H9 (cell line): Measurements from ENCODE around the gene ADAMTS13. TPM values are rescaled to one million over a fixed set of nuclear protein-coding genes. Genes with fewer than 3 reads are reported as not detected.
A peak's percentile ranks its signal among the peaks of the same experiment; 100 is the strongest.

Experiments used
- DNase-seq: peaks from one replicate; pipeline ENCODE4 v3.0.0-alpha.2; 2017
- H2AFZ ChIP-seq: one replicate; pipeline ENCODE4 v1.6.1; 2013; ENCODE audit warnings: mild to moderate bottlenecking, low read length, control low read depth, moderate library complexity
- H2AK5ac ChIP-seq: 2 replicates; pipeline ENCODE4 v1.6.1; 2013; ENCODE audit warnings: low read length, control low read depth, mixed read lengths; ENCODE audit not compliant: insufficient read length
- H2BK120ac ChIP-seq: one replicate; pipeline ENCODE4 v1.6.1; 2013; ENCODE audit warnings: low read depth, mild to moderate bottlenecking, low read length, control low read depth, inconsistent platforms; ENCODE audit not compliant: poor library complexity, severe bottlenecking
- H2BK12ac ChIP-seq: 2 replicates; pipeline ENCODE4 v1.6.1; 2013; ENCODE audit warnings: low read length, control low read depth, mixed read lengths, low read depth; ENCODE audit not compliant: insufficient read length
- H2BK15ac ChIP-seq: 2 replicates; pipeline ENCODE4 v1.6.1; 2013; ENCODE audit warnings: low read depth, low read length, control low read depth
- H2BK20ac ChIP-seq: one replicate; pipeline ENCODE4 v1.6.1; 2013; ENCODE audit warnings: low read depth, mild to moderate bottlenecking, low read length, control low read depth, inconsistent platforms; ENCODE audit not compliant: poor library complexity, severe bottlenecking
- H2BK5ac ChIP-seq: 2 replicates; pipeline ENCODE4 v1.6.1; 2013; ENCODE audit warnings: low read length, control low read depth, mixed read lengths; ENCODE audit not compliant: insufficient read length
- H3K14ac ChIP-seq: 2 replicates; pipeline ENCODE4 v1.6.1; 2013; ENCODE audit warnings: low read length, control low read depth; ENCODE audit not compliant: insufficient read depth
- H3K18ac ChIP-seq: 2 replicates; pipeline ENCODE4 v1.6.1; 2013; ENCODE audit warnings: low read depth, mild to moderate bottlenecking, mixed read lengths, low read length, control low read depth; ENCODE audit not compliant: insufficient read length
- H3K23ac ChIP-seq: 2 replicates; pipeline ENCODE4 v1.6.1; 2013; ENCODE audit warnings: low read length, control low read depth, mixed read lengths, low read depth; ENCODE audit not compliant: insufficient read length
- H3K23me2 ChIP-seq: 2 replicates; pipeline ENCODE4 v1.6.1; 2013; ENCODE audit warnings: low read depth, mild to moderate bottlenecking, mixed read lengths, low read length, control low read depth; ENCODE audit not compliant: insufficient read length, poor library complexity, severe bottlenecking
- H3K27ac ChIP-seq: 2 replicates; pipeline ENCODE4 v1.5.1; 2013; ENCODE audit warnings: low read length, control low read depth, mixed read lengths, low read depth; ENCODE audit not compliant: insufficient read length
- H3K27me3 ChIP-seq: 2 replicates; pipeline ENCODE4 v1.6.1; 2013; ENCODE audit warnings: low read length, control low read depth, inconsistent platforms; ENCODE audit not compliant: insufficient read depth
- H3K4ac ChIP-seq: 2 replicates; pipeline ENCODE4 v1.6.1; 2013; ENCODE audit warnings: low read depth, mild to moderate bottlenecking, control low read depth, inconsistent platforms, low read length, moderate library complexity
- H3K4me1 ChIP-seq: 2 replicates; pipeline ENCODE4 v1.6.1; 2013; ENCODE audit warnings: low read length, control low read depth, inconsistent platforms; ENCODE audit not compliant: insufficient read depth
- H3K4me2 ChIP-seq: 2 replicates; pipeline ENCODE4 v1.6.1; 2013; ENCODE audit warnings: low read length, control low read depth, mixed read lengths; ENCODE audit not compliant: insufficient read length, insufficient read depth
- H3K56ac ChIP-seq: 2 replicates; pipeline ENCODE4 v1.6.1; 2013; ENCODE audit warnings: low read depth, mild to moderate bottlenecking, mixed read lengths, low read length, control low read depth; ENCODE audit not compliant: insufficient read length
- H3K79me1 ChIP-seq: 2 replicates; pipeline ENCODE4 v1.6.1; 2013; ENCODE audit warnings: low read depth, mild to moderate bottlenecking, moderate library complexity, low read length, control low read depth, inconsistent platforms; ENCODE audit not compliant: insufficient read depth, poor library complexity, severe bottlenecking
- H3K79me2 ChIP-seq: 2 replicates; pipeline ENCODE4 v1.6.1; 2013; ENCODE audit warnings: low read length, control low read depth, inconsistent platforms; ENCODE audit not compliant: insufficient read depth
- H3K9ac ChIP-seq: 2 replicates; pipeline ENCODE4 v1.6.1; 2013; ENCODE audit warnings: low read length, control low read depth, mixed read lengths; ENCODE audit not compliant: insufficient read length; ENCODE audit errors: extremely low read depth
- H3K9me3 ChIP-seq: one replicate; pipeline ENCODE4 v1.6.1; 2013; ENCODE audit warnings: low read depth, low read length, inconsistent platforms; ENCODE audit not compliant: control insufficient read depth
- H3T11ph ChIP-seq: one replicate; pipeline ENCODE4 v1.6.1; 2013; ENCODE audit warnings: mild to moderate bottlenecking, low read length, control low read depth, inconsistent platforms
- H4K20me1 ChIP-seq: one replicate; pipeline ENCODE4 v1.6.1; 2013; ENCODE audit not compliant: control insufficient read depth, insufficient read length, insufficient read depth
- H4K5ac ChIP-seq: 2 replicates; pipeline ENCODE4 v1.6.1; 2013; ENCODE audit warnings: low read depth, mild to moderate bottlenecking, mixed read lengths, low read length, control low read depth; ENCODE audit not compliant: insufficient read length
- H4K8ac ChIP-seq: replicated peaks from 2 replicates; pipeline ENCODE4 v1.6.1; 2013; ENCODE audit warnings: low read length, control low read depth, mixed read lengths, low read depth; ENCODE audit not compliant: insufficient read length
- H4K91ac ChIP-seq: 2 replicates; pipeline ENCODE4 v1.6.1; 2013; ENCODE audit warnings: low read depth, mild to moderate bottlenecking, moderate library complexity, mixed read lengths, low read length, control low read depth; ENCODE audit not compliant: insufficient read length
- H3K27ac Mint-ChIP-seq, 3 experiments: 2 replicates in 2 of 3; 3 replicates in 1 of 3; pipeline ENCODE4 v1.8.0; 2020 to 2021; ENCODE audit warnings: mixed read lengths in 3 of 3, mild to moderate bottlenecking in 1 of 3, moderate library complexity in 1 of 3
- H3K27me3 Mint-ChIP-seq: 2 replicates; pipeline ENCODE4 v1.8.0; 2021; ENCODE audit warnings: low read depth, mild to moderate bottlenecking, moderate library complexity, mixed read lengths
- H3K36me3 Mint-ChIP-seq, 3 experiments: 2 replicates in 2 of 3; 3 replicates in 1 of 3; pipeline ENCODE4 v1.8.0; 2020 to 2021; ENCODE audit warnings: low read depth in 3 of 3, mixed read lengths in 3 of 3; ENCODE audit not compliant: insufficient read depth in 1 of 3
- H3K4me1 Mint-ChIP-seq, 2 experiments: 2 replicates each; pipeline ENCODE4 v1.8.0; 2020; ENCODE audit warnings: mixed read lengths in 2 of 2
- H3K4me3 Mint-ChIP-seq, 2 experiments: 2 replicates in 1 of 2; 3 replicates in 1 of 2; pipeline ENCODE4 v1.8.0; 2020 to 2021; ENCODE audit warnings: mild to moderate bottlenecking in 2 of 2, mixed read lengths in 2 of 2, moderate library complexity in 1 of 2
- H3K9me3 Mint-ChIP-seq, 2 experiments: 2 replicates in 1 of 2; 3 replicates in 1 of 2; pipeline ENCODE4 v1.8.0; 2020; ENCODE audit warnings: mild to moderate bottlenecking in 2 of 2, mixed read lengths in 2 of 2, moderate library complexity in 1 of 2
- WGBS: extraction: QIAGEN DNeasy Blood & Tissue Kit; methylation state at CpG from one replicate; pipeline ENCODE4 v1.1.7; 2013; ENCODE audit warnings: missing lambda C conversion rate, low lambda C conversion rate, mixed read lengths; ENCODE audit not compliant: insufficient read length; ENCODE audit errors: extremely low coverage; 5-methylcytosine and 5-hydroxymethylcytosine counted together
- total RNA-seq: library from RNA; stranded (reverse); gene quantifications from 2 replicates; pipeline ENCODE4 v1.2.1, GENCODE V29; 2021
- TF ChIP-seq, protein P1 (sequence below): fragments of 200-600 bp; sonication (generic); conservative IDR thresholded peaks from 3 replicates; pipeline ENCODE4 v1.8.0; 2021; ENCODE audit warnings: antibody characterized with exemption, mild to moderate bottlenecking

ADAMTS13 gene
- total RNA-seq, 1 experiment from 2014 or later: 8.8 TPM

DNA sequence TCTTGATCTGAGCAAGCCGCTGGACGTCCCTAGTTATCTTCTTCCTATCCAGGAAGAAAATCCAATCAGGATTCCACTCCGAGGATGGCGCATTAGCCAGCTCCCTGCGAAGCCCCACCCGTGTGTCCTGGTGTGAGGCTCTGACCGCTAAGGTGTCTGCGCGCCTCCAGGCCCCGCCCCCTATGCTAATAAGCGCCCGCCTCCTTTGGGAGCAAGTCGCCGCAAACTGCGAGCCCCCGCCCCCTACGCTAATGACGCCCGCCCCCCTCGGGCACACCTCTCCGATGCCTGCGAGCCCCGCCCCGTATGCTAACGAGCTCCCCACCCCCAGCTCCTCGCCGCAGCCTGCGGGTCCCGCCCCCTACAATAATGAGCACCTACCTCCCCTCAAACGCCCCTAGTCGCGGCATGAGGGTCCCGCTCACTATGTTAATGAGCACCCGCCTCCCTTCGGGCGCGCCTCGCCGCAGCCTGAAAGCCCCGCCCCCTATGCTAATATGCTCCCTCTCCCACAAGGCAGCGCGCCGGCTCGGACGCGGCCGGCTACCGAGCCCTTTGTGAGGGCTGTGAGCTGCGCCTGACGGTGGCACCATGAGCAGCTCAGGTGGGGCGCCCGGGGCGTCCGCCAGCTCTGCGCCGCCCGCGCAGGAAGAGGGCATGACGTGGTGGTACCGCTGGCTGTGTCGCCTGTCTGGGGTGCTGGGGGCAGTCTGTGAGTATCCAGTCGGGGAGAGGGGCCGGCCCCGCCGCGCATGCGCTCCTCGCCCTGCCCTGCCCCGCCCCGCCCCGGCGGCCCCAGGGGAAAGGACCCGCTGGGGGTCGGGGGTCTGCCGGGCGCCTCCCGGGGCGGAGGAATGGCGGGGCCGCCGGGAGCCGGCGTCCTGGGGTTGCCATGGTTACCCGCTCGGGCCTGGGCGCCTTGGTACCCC is 37.6 kb downstream of the ADAMTS13 start, which contains the start of gene CACFD1:
Gene CACFD1, plus strand, starts transcription at position 503 of the 929 bp plus-strand sequence. Its CDS starts 89 bp downstream, at position 592.
- no peak within 1 kb of the TSS for H2AK5ac ChIP-seq
- H4K20me1 ChIP-seq: peaks cover 2% of the 10 kb centered on the region
- no CpG with 5 or more reads among the region's 86 CpGs for WGBS
- peak within 1 kb of the TSS; percentile 98 for H3K18ac ChIP-seq
- no peak within 1 kb of the TSS for H2BK120ac ChIP-seq
- peak within 1 kb of the TSS; percentile 82 for H3K4me2 ChIP-seq
- Mint-ChIP-seq H3K9me3 (no peaks in the 10 kb centered on the region; a peak in 1 of 5 replicates), H3K4me1 (peaks cover 18 to 33% of the 10 kb centered on the region in 2 experiments), H3K27ac (peak within 1 kb of the TSS; percentile 90 to 97 (median 96); a peak in 6 of 7 replicates), H3K36me3 (peaks cover 0 to 9% (median 0%) of the 10 kb centered on the region in 3 experiments; a peak in 3 of 7 replicates), H3K4me3 (peak within 1 kb of the TSS; percentile 84 to 92), H3K27me3 (peaks cover 7% of the 10 kb centered on the region; the same call in 1 of the 2 replicates)
- no peak within 1 kb of the TSS for H2BK12ac ChIP-seq
- no peak within 1 kb of the TSS for H2BK20ac ChIP-seq
- H4K91ac ChIP-seq: no peak within 1 kb of the TSS
- H3K27ac ChIP-seq: no peak within 1 kb of the TSS
- no peak within 1 kb of the TSS for H3K56ac ChIP-seq
- no peak within 1 kb of the TSS for H2BK15ac ChIP-seq
- H3K14ac ChIP-seq: peak within 1 kb of the TSS; percentile 97
- peak; percentile 98 for DNase-seq
- TF ChIP-seq, protein P1, sequence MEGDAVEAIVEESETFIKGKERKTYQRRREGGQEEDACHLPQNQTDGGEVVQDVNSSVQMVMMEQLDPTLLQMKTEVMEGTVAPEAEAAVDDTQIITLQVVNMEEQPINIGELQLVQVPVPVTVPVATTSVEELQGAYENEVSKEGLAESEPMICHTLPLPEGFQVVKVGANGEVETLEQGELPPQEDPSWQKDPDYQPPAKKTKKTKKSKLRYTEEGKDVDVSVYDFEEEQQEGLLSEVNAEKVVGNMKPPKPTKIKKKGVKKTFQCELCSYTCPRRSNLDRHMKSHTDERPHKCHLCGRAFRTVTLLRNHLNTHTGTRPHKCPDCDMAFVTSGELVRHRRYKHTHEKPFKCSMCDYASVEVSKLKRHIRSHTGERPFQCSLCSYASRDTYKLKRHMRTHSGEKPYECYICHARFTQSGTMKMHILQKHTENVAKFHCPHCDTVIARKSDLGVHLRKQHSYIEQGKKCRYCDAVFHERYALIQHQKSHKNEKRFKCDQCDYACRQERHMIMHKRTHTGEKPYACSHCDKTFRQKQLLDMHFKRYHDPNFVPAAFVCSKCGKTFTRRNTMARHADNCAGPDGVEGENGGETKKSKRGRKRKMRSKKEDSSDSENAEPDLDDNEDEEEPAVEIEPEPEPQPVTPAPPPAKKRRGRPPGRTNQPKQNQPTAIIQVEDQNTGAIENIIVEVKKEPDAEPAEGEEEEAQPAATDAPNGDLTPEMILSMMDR: no peak
- H3K27me3 ChIP-seq: no peaks in the 10 kb centered on the region
- H3K4ac ChIP-seq: no peak within 1 kb of the TSS; the same call in 1 of the 2 replicates
- no peaks in the 10 kb centered on the region for H3K79me2 ChIP-seq
- no peak within 1 kb of the TSS for H4K5ac ChIP-seq
- H3K9me3 ChIP-seq: no peaks in the 10 kb centered on the region
- peaks cover 7% of the 10 kb centered on the region; the same call in 1 of the 2 replicates for H3K4me1 ChIP-seq
- H3K23me2 ChIP-seq: peaks cover 13% of the 10 kb centered on the region
- H2BK5ac ChIP-seq: no peak within 1 kb of the TSS
- H3K79me1 ChIP-seq: no peaks in the 10 kb centered on the region
- H4K8ac ChIP-seq: no peak within 1 kb of the TSS
- H3T11ph ChIP-seq: no peak within 1 kb of the TSS
- H3K23ac ChIP-seq: no peak within 1 kb of the TSS
- H2AFZ ChIP-seq: no peak within 1 kb of the TSS
- H3K9ac ChIP-seq: peak within 1 kb of the TSS; percentile 76
